ENCODE data around the gene RNLS.

The RNLS gene

GRCh38 chr10:88232983-88233543, 350.1 kb downstream of the RNLS start:
- POLR2A ChIA-PET (ENCODE audit: low non-redundant PET), result no interaction called here
- no peak overlapping the region for H3K27ac ChIP-seq
- TF ChIP-seq, protein P1, sequence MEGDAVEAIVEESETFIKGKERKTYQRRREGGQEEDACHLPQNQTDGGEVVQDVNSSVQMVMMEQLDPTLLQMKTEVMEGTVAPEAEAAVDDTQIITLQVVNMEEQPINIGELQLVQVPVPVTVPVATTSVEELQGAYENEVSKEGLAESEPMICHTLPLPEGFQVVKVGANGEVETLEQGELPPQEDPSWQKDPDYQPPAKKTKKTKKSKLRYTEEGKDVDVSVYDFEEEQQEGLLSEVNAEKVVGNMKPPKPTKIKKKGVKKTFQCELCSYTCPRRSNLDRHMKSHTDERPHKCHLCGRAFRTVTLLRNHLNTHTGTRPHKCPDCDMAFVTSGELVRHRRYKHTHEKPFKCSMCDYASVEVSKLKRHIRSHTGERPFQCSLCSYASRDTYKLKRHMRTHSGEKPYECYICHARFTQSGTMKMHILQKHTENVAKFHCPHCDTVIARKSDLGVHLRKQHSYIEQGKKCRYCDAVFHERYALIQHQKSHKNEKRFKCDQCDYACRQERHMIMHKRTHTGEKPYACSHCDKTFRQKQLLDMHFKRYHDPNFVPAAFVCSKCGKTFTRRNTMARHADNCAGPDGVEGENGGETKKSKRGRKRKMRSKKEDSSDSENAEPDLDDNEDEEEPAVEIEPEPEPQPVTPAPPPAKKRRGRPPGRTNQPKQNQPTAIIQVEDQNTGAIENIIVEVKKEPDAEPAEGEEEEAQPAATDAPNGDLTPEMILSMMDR (conservative IDR thresholded peaks at IDR 0.05; ENCODE audit: low read depth), result no peak
- CTCF ChIA-PET, result interaction anchor here (0.7 kb wide), 1 partner anchor 240 kb away, joined by 4 read pairs; no protein-coding TSS in a partner anchor
- no peak for DNase-seq (ENCODE audit: low spot score)

DNA sequence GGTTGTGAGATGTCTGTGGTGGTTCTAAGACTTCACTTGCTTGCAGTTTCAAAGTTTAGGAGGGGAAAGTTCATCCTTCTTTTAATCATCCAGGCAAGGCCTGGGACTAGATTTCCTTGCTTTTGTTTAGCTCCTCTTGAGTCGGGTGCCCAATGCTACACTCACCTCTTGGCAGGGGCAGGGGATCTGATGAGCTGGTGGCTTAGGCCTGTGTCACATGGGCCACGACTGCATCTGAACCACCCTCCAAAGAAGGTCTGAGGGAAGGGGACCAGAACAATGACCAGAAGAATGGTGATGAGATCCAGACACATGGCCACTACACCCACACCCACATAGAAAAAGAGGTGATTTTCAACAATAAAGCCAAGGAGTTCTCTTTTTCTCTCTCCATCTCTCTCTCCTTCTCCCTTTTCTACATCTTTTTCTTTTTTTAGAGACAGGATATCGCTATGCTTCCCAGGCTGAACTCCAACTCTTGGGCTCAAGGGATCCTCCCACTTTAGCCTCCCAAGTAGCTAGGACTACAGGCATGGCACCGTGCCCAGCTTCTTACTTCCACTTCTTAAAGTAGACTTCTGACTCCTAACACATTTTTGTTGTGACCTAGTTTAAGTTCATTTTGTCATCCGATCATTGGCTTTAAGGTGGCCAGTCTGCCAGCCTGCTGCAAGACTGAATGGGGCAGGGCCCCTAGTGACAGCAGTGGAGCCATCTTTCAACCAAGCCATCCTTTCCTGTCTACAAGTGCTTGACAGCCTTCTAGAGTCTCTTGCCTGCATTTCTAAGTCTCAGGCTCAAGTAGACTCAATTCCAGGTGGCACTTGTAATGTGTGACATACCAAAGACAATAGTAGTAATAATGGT, 350.9 kb downstream of the RNLS start:
- H3K27ac ChIP-seq, result no peak overlapping the region

GRCh38 chr10:88230251-88230650, 352.9 kb downstream of the RNLS start:
- no peak overlapping the region for H3K27ac ChIP-seq
- ChIA-PET CTCF (no interaction called here), POLR2A (ENCODE audit: low non-redundant PET) (no interaction called here)
- TF ChIP-seq, protein P1 (conservative IDR thresholded peaks at IDR 0.05; ENCODE audit: low read depth), result no peak
- no peak for DNase-seq (ENCODE audit: low spot score)

More for the DNA sequence above, 350.9 kb downstream of the RNLS start:
- CTCF ChIA-PET, result interaction anchor here (0.7 kb wide), 1 partner anchor 239 kb away, joined by 4 read pairs; no protein-coding TSS in a partner anchor
- TF ChIP-seq, protein P1 (conservative IDR thresholded peaks at IDR 0.05; ENCODE audit: low read depth), result no peak
- POLR2A ChIA-PET (ENCODE audit: low non-redundant PET), result no interaction called here
- no peak for DNase-seq (ENCODE audit: low spot score)

DNA sequence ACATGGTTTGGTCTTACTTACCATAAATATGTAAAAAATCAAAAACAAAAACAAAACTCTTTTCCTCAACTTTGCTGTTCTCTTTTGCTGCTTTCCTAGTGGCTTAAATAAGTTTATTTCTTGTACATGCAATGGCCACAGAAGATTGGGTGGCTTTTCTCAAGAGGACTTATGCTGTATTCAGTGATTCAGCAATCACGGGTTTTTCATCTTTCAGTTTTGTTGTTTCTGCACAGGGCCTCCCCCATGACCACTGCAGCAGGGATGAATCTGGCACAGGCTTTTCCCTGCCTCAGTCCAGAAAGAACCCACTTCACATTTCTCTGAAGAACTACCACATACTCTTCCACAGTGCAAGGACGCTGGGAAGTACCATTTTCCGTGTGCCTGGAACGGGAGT, 355.0 kb downstream of the RNLS start:
- TF ChIP-seq, protein P1 (conservative IDR thresholded peaks at IDR 0.05; ENCODE audit: low read depth), result no peak
- no peak overlapping the region for H3K27ac ChIP-seq
- DNase-seq (ENCODE audit: low spot score), result no peak
- CTCF ChIA-PET, result no interaction called here
- POLR2A ChIA-PET (ENCODE audit: low non-redundant PET), result no interaction called here

DNA sequence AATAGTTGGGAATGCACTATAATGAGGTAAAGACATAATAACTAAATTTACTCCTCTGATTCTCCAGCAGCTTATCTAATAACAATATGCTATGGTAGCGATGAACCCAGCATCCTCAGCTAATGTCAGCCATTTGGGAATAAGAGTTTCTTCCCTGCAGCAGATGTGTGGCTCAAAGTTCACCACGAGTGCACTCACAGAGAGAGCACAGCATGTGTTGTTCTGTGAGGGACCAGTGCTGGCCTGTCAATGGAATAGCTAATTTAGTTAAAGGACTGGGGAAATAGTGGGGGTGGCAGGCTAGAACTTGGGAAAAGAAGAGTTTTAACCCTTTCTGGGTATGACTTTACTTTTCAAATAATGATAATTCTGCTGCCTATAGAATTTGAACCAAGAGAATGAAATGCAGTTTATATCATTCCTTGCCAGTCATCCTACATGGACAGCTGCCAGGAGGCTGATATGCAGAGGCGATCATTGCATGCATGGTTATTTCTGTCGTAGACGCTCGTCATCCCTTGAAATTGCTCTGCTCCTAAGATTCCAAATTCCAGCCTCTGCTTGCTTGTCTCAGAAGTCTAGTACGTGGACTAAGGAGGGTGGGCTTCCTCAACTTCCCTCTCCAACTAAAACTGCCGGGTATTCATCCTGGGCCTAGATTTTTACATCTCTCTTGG, 355.6 kb downstream of the RNLS start:
- no peak for DNase-seq (ENCODE audit: low spot score)
- H3K27ac ChIP-seq, result no peak overlapping the region
- TF ChIP-seq, protein P1 (conservative IDR thresholded peaks at IDR 0.05; ENCODE audit: low read depth), result no peak
- POLR2A ChIA-PET (ENCODE audit: low non-redundant PET), result no interaction called here
- CTCF ChIA-PET, result no interaction called here

DNA sequence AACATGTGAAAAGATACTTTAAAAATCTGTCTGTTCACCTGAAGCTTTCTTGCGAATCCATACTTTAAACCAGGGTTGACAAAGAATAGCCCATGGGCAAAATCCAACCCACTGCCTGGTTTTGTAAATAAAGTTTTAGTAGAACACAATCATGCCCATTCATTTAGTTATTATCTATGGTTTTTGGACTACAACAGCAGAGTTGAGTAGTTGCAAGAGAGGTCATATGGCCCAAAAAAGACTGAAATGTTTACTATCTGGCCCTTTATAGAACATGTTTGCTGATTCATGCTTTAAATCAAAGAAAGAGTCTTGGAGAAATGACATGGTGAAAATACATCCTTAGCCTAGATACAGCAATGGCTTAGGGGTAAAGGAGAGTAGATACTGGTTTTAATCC, 356.2 kb downstream of the RNLS start:
- ChIA-PET CTCF (no interaction called here), POLR2A (ENCODE audit: low non-redundant PET) (no interaction called here)
- no peak overlapping the region for H3K27ac ChIP-seq
- TF ChIP-seq, protein P1 (conservative IDR thresholded peaks at IDR 0.05; ENCODE audit: low read depth), result no peak
- no peak for DNase-seq (ENCODE audit: low spot score)
